GM19328 (cell line): ENCODE results near the gene SLC23A2.
"Not testable (repeated sequence)": the region's sequence is repeated elsewhere in the genome, so short reads cannot be mapped to it uniquely, and the experiment has no call there.

ENCODE experiments used
- ATAC-seq: cut with Tn5 transposase; IDR thresholded peaks from one replicate; pipeline ENCODE4 v1.9.1; 2021; ENCODE audit warnings: mild to moderate bottlenecking, moderate library complexity; ENCODE audit not compliant: unreplicated experiment

SLC23A2 gene

DNA sequence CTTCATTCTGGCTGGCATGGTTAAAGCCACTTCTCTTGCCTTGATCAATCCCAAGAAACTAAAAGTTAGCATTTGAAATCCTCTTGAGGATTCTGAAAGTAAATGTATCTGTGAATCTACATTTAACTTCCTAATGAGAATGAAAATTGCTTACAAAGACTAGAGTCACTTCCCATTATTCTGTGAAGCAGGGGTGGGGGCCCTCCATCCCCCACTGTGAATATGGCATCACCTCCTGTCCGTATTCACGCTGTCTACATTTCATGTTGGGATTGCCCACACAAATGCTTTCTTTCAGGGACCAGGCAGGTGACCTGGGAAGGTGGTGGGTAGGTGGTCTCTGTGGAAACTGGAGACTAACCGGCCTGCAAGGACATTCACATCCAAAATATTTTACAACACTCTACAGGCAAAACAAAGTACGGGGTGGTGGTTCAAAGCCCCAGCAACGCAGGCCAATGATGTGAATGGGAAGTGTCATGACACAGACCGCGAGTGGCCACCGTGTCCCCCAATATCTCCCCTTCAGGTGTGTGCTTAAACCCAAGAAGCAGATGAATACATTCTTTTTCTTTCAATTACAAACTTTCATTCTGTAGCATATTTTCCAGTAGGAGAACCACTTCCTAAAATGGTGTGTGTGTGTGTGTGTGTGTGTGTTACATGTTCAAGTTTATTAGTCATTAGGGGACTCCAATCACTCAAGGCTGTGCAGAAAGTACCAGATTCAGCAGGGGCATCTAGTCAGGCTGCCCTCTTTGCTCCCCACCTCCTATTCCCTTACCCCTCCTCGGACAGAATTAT is 147.4 kb downstream of the SLC23A2 start:
- ATAC-seq = no peak

- no peak for ATAC-seq
Measured at GRCh38 chr20:4853004-4853403, 148.3 kb downstream of the SLC23A2 start.

DNA sequence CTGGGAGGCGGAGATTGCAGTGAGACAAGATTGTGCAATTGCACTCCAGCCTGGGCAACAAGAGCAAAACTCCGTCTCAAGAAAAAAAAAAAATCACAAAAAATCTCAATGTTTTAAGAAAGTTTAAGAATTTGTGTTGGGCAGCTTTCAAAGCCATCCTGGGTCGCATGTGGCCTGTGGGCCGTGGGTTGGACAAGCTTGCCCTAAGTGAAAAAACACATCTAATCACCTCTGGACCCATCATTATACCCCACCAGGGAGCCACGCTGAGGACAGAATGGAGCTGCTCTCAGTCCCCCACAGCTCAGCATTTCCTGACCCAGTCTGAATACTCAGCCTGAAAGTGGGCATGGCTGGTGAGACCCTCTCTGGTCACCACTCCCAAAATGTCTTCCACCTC is 150.3 kb downstream of the SLC23A2 start:
- ATAC-seq = no peak

DNA sequence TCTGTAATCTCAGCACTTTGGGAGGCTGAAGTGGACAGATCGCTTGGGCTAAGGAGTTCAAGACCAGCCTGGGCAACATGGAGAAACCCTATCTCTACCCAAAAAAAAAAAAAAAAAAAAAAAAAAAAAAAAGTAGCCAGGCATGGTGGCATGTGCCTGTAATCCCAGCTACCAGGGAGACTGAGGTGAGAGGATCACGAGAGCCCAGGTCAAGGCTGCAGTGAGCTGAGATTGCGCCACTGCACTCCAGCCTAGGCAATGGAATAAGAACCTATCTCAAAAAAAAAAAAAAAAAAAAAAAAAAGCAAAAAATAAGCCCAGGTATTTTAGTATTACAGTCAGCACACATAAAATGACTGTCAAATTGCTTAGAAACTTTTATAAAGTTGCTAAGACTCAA is 152.5 kb downstream of the SLC23A2 start:
- ATAC-seq = not testable (repeated sequence)

- no peak for ATAC-seq
Measured at GRCh38 chr20:4848041-4848440, 153.3 kb downstream of the SLC23A2 start.

- no peak for ATAC-seq
Measured at GRCh38 chr20:4846821-4847220, 154.5 kb downstream of the SLC23A2 start.

- ATAC-seq = no peak
Measured at GRCh38 chr20:4844751-4845465, 156.4 kb downstream of the SLC23A2 start.

GRCh38 chr20:4844325-4844724 is 157.0 kb downstream of the SLC23A2 start:
- ATAC-seq = no peak

- no peak for ATAC-seq
Measured at GRCh38 chr20:4840801-4841200, 160.5 kb downstream of the SLC23A2 start.

DNA sequence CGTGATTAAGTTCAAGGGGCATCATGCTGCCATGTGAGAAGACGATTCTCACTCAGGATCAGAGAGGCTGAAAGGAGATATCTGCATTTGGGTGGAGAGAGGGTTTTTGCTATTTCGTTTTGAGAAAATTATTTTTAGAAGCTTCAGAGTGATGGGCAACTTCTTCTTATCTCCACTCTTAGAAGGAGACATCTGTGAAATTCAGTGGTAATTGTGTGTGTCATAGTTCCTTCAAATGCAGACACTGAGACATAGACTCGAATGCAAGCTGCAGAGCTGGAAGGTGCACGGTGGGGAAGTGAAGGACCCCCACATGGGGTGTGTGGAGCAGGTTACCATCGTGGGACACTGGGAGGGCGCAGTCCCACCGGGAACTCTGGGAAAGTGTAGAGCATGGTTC is 162.8 kb downstream of the SLC23A2 start:
- ATAC-seq = no peak

GRCh38 chr20:4837760-4838159 is 163.6 kb downstream of the SLC23A2 start:
- ATAC-seq = no peak

DNA sequence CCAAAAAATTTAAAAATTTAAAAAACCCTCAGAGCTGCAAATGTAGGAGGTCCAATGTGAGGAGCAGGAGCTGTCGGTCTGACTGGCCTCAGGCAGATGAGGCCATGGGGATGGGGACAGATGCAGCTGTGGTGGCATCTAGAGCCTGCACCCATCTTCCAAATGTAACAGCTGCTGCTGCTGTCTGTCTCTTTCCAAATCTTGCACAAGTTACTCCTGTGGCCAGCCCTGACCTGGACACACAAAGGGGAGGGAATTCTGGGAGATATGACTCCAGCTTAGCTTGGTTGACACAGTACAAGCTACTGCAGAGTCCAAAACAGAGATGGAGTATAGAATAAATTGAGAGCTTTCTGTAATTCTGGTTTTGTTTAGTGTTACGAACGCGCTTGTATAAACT is 164.4 kb downstream of the SLC23A2 start:
- ATAC-seq = no peak

GRCh38 chr20:4836473-4836872 is 164.8 kb downstream of the SLC23A2 start:
- no peak for ATAC-seq

DNA sequence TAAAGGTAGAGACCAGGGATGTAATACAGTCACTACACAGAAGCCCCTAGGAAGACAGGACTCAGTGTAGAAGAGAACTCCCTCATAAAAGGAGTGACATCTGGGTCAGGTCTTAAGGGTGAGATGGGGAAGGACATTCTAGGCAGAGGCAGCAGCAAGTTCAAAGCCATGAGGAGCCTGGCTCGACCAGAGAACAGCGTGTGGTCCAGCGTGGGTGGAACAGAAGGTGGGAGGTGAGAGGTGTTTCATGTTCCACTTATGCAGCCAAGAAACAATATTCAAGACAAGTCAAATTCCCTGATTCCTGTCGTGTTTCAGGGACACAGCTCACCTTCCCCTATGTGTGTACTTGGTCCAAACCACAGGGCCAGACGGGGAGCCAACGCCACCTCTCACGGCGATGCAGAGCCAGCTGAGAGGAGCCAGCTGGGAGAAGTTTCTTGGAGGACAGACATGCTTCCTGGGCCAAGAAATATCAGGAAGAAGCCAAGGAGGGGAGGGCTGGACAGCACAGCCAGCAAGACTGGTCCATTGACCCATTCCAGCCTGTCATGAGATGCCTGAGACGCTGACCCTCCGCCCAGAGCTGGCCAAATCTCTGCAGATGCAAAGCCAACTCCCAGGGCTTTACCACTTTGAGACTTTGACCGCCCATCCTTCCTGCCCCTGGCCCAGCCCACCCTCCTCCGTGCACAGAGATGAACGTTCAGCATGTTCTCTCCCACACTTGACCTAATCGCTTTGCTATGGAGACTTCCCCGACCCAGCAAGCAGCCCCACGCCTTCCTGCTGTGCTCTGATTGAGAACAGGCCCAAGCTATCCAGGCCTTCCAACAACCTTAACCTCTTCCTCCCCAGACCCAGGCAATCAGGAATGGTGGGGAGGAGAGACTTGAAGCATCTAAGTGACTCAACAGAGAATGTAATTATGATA is 165.8 kb downstream of the SLC23A2 start:
- ATAC-seq = no peak

DNA sequence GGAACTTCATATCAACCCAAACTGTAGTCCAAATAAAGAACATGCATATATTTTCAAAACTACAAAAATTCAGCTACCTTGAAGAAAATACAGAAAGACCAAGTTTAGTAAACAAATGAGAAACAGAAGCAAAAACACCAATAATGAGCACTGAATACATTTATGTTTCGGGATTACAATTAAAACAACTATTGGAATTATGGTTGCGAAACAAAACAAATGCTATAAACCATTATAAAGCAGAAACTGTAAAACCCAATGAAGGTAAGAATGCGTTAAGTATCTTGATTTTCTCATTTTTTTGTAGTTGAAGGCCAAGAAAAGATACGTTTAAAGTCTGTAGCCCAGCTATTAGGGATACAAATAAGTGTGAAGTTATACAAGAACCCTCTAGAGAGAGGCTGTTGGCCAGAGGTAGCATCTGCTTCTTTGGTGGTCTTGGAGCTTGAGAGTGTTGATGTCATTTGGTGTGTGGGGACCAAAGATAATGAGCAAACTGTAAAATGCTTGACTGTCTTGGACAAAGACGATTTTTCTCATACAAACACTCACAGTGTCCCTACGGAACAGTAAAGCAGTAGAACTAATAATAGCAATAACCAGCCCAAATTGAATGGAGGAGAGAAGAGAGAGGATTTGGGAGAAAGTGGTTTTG is 168.1 kb downstream of the SLC23A2 start:
- ATAC-seq = no peak

- ATAC-seq = no peak
Measured at GRCh38 chr20:4832469-4832868, 168.8 kb downstream of the SLC23A2 start.

GRCh38 chr20:4830696-4831095 is 170.6 kb downstream of the SLC23A2 start:
- ATAC-seq = no peak

- ATAC-seq = no peak
Measured at GRCh38 chr20:4830259-4830658, 171.1 kb downstream of the SLC23A2 start.

- no peak for ATAC-seq
Measured at GRCh38 chr20:4829514-4830215, 171.6 kb downstream of the SLC23A2 start.

- no peak for ATAC-seq
Measured at GRCh38 chr20:4828830-4829513, 172.3 kb downstream of the SLC23A2 start.
